ENCODE data around the gene SMKR1. TPM values are rescaled to one million over a fixed set of nuclear protein-coding genes. Genes with fewer than 3 reads are reported as not detected.

Gene SMKR1
- total and polyA plus RNA-seq, 9 of the 15 experiments (the other 6 are each of a cell fraction or from before 2014, with no cell fraction given), result 0.58 to 1.8 (median 0.93) TPM; not detected in 1

DNA sequence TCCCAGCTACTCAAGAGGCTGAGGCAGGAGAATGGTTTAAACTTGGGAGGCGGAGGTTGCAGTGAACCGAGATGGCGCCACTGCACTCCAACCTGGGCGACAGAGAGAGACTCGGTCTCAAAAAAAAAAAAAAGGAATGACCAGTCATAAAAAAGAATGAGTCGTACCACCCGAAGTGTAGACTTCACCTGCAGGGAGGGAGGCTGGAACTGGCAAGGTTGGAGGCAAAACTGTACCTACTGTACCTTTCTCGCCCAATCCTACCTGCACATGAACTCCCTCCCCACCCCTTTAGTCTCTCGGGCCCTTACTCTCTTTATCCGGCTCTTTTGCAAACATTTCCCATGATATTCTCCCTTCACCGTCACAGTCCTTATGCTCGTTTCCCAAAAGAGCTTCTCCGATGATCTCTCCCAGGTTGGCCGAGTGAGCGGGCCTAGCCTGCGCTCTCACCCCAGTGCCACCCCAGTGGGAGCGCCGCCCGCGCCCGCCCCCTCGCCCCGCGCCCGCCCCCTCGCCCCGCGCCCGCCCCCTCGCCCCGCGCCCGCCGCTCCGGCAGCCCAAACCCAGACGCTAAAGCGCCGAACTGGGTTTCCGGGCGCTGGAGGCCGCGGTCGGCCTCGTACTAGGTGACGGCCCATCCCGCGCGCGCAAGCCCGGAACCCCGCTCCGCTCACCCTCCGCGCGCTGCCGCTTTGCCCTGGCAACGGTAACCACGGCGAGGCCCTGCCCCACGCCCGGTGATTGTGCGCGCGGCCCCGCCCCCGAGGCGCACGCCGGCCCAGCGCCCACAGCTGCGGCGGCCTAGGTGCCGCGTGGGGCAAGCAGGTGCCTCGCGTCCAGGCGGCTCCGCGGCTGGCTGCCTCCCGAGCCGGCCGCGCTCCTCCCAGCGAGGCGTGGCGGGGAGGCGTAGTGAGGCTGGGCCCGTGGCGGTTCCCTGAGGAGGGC, at the start of gene SMKR1 (continued):
- TF ChIP-seq RBBP5 (IDR thresholded peaks at IDR 0.05; ENCODE audit: borderline replicate concordance, insufficient read depth, low read length, poor library complexity, severe bottlenecking), result no peak
- no peak for TF ChIP-seq GATA2 (CRISPR knock-in tag; IDR thresholded peaks at IDR 0.05)
- no peak for TF ChIP-seq DDX20 (tag; IDR thresholded peaks at IDR 0.05; ENCODE audit: low read depth)
- TF ChIP-seq ELF1 (tag; IDR thresholded peaks at IDR 0.05), result peak; percentile 79
- TF ChIP-seq, protein P1, sequence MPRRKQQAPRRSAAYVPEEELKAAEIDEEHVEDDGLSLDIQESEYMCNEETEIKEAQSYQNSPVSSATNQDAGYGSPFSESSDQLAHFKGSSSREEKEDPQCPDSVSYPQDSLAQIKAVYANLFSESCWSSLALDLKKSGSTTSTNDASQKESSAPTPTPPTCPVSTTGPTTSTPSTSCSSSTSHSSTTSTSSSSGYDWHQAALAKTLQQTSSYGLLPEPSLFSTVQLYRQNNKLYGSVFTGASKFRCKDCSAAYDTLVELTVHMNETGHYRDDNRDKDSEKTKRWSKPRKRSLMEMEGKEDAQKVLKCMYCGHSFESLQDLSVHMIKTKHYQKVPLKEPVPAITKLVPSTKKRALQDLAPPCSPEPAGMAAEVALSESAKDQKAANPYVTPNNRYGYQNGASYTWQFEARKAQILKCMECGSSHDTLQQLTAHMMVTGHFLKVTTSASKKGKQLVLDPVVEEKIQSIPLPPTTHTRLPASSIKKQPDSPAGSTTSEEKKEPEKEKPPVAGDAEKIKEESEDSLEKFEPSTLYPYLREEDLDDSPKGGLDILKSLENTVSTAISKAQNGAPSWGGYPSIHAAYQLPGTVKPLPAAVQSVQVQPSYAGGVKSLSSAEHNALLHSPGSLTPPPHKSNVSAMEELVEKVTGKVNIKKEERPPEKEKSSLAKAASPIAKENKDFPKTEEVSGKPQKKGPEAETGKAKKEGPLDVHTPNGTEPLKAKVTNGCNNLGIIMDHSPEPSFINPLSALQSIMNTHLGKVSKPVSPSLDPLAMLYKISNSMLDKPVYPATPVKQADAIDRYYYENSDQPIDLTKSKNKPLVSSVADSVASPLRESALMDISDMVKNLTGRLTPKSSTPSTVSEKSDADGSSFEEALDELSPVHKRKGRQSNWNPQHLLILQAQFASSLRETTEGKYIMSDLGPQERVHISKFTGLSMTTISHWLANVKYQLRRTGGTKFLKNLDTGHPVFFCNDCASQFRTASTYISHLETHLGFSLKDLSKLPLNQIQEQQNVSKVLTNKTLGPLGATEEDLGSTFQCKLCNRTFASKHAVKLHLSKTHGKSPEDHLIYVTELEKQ (CRISPR knock-in tag; IDR thresholded peaks at IDR 0.05), result no peak
- TF ChIP-seq MTA2 (IDR thresholded peaks at IDR 0.05; ENCODE audit: low read depth), result no peak
- no peak for TF ChIP-seq RBM14 (IDR thresholded peaks at IDR 0.05; ENCODE audit: borderline replicate concordance, insufficient read depth, low read depth, low read length)
- TF ChIP-seq, protein P2, sequence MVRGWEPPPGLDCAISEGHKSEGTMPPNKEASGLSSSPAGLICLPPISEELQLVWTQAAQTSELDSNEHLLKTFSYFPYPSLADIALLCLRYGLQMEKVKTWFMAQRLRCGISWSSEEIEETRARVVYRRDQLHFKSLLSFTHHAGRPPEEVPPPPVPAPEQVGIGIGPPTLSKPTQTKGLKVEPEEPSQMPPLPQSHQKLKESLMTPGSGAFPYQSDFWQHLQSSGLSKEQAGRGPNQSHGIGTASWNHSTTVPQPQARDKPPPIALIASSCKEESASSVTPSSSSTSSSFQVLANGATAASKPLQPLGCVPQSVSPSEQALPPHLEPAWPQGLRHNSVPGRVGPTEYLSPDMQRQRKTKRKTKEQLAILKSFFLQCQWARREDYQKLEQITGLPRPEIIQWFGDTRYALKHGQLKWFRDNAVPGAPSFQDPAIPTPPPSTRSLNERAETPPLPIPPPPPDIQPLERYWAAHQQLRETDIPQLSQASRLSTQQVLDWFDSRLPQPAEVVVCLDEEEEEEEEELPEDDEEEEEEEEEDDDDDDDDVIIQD (CRISPR knock-in tag; IDR thresholded peaks at IDR 0.05), result no peak
- peak; percentile 66 for TF ChIP-seq ZNF384 (IDR thresholded peaks at IDR 0.05; ENCODE audit: low read depth, low read length)
- peak; percentile 76 for TF ChIP-seq ZFX (CRISPR knock-in tag; IDR thresholded peaks at IDR 0.05)
- no peak for TF ChIP-seq CEBPB (tag; IDR thresholded peaks at IDR 0.05)
- TF ChIP-seq RB1 (IDR thresholded peaks at IDR 0.05; ENCODE audit: low read depth), result peak; percentile 79; the same call in 1 of the 2 replicates
- TF ChIP-seq, protein P3, sequence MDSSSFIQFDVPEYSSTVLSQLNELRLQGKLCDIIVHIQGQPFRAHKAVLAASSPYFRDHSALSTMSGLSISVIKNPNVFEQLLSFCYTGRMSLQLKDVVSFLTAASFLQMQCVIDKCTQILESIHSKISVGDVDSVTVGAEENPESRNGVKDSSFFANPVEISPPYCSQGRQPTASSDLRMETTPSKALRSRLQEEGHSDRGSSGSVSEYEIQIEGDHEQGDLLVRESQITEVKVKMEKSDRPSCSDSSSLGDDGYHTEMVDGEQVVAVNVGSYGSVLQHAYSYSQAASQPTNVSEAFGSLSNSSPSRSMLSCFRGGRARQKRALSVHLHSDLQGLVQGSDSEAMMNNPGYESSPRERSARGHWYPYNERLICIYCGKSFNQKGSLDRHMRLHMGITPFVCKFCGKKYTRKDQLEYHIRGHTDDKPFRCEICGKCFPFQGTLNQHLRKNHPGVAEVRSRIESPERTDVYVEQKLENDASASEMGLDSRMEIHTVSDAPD (CRISPR knock-in tag; IDR thresholded peaks at IDR 0.05), result no peak
- no peak for TF ChIP-seq SREBF2 (CRISPR knock-in tag; IDR thresholded peaks at IDR 0.05)
- TF ChIP-seq GTF2A2 (tag; IDR thresholded peaks at IDR 0.05), result no peak
- peak; percentile 92 for TF ChIP-seq MXI1 (IDR thresholded peaks at IDR 0.05; ENCODE audit: low read depth, low read length)
- TF ChIP-seq TEAD4 (IDR thresholded peaks at IDR 0.05; ENCODE audit: low read length), result no peak
- no peak for TF ChIP-seq TEAD4 (CRISPR knock-in tag; IDR thresholded peaks at IDR 0.05; ENCODE audit: borderline replicate concordance)
- no peak for TF ChIP-seq U2AF1 (optimal IDR thresholded peaks at IDR 0.05; ENCODE audit: low read depth, low read length)
- no peak for TF ChIP-seq ZNF444 (CRISPR knock-in tag; IDR thresholded peaks at IDR 0.05)
- TF ChIP-seq ATF1 (CRISPR knock-in tag; IDR thresholded peaks at IDR 0.05), result no peak
- no peak for TF ChIP-seq ATF1 (tag; IDR thresholded peaks at IDR 0.05)
- TF ChIP-seq ELF4 (CRISPR knock-in tag; IDR thresholded peaks at IDR 0.05), result no peak
